HG02642 (cell line): ENCODE measurements around the gene ANKRD33B.
"Not testable (repeated sequence)": the region's sequence is repeated elsewhere in the genome, so short reads cannot be mapped to it uniquely, and the experiment has no call there.

ENCODE experiments used
- ATAC-seq: cut with Tn5 transposase; IDR thresholded peaks from one replicate; pipeline ENCODE4 v1.9.1; 2021; ENCODE audit warnings: mild to moderate bottlenecking; ENCODE audit not compliant: unreplicated experiment, poor library complexity

The ANKRD33B gene

DNA sequence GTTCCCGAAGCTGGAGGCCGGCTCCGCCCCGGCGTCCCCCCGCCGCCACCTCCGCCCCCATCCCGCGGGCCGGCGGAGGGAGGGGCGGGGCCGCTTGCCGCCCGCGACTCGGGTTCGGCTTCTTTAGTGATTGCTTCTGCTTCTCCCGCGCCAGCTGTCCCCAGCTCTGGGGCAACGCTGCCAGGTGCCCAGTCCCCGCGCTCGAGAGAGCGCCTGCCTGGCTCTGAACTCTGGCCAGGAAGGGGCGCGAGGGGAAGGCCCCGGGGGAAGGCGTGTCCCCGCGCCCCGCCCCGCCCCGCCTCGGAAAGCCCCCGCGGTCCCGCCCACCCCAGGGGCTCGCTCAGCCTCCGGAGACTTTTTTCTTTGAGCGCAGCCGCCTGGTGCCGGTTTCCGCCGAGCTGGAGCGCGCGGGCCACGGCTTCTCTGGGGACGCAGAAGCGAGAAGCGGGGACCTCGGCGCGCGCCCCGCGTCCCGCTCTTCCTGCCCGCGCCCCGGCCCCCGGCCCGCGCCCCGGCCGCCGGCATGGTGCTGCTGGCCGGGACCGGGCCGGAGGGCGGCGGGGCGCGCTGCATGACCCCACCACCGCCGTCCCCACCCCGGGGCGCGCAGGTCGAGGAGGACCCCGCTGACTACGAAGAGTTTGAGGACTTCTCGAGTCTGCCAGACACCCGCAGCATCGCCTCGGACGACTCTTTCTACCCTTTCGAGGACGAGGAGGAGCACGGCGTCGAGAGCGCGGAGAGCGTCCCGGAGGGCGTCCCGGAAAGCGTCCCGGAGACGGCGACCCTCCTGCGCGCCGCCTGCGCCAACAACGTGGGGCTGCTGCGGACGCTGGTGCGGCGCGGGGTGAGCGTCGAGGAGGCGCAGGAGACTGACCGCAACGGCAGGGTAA lies at the start of gene ANKRD33B:
Gene ANKRD33B, plus strand, starts transcription at position 126 of the 893 bp plus-strand sequence. Its CDS starts 398 bp downstream, at position 524.
- peak; percentile 55 for ATAC-seq

DNA sequence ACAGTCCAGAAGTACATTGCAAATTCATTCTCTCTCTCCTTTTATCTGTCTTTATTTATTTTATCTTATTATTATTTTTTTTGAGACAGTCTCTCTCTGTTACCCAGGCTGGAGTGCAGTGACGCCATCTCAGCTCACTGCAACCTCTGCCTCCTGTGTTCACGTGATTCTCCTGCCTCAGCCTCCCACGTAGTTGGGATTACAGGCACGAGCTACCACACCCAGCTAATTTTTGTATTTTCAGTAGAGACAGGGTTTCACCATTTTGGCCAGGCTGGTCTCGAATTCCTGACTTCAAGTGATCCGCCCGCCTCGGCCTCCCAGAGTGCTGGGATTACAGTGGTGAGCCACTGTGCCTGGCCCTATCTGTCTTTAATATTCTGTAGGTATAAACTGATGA lies 49.3 kb upstream of the ANKRD33B start:
- not testable (repeated sequence) for ATAC-seq

DNA sequence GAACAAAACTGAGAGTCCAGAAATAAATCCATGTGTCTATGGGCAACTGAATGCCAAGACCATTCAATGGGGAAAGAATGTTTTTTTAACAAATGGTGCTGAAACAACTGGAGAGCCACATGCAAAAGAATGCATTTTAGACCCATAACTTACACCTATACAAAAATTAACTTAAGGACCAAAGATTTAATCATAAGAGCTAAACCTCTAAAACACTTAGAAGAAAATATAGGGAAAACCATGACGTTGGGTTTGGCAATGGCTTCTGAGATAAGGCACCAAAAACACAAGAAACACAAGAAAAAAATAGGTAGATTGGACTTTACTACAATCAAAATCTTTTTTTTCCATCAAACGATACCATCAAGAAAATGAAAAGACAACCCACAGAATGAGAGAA lies 48.4 kb upstream of the ANKRD33B start:
- ATAC-seq = no peak

DNA sequence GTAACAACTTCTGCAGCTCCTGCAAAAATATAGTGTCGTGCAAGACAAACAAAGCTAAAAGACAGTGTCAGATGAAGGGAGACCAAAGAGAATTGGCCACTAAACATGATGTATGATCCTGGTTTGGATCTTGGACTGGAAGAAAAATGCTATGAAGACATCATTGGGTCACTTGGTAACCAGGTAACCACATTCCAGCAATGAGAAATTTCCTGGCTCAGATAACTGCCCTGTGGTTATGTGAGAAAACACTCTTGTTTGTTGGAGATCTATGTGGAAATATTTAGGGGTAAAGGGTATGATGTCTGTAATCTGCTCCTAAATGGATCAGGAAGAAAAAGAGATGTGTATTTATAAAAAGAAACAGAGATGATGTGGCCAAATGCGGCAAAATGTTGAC lies 45.5 kb upstream of the ANKRD33B start:
- ATAC-seq = no peak

DNA sequence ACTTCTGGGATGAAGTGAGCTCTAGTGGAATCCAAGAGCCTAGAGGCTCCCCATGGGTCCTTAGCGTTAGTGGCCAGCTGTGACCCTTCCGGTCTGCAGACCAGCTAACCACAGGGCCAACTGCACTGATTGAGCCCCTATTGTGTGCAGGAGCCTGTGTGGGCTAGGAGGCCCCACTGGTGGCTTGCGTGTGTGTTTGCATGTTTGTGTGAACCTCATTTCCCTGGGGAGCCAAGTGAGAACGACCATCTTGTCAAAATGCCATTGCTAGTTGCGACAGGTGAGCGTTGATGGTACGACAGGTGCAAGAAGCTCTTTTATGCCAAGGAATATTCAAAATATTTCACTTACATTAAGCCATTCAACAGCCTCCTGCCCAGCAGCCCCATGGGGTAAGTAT lies 44.1 kb upstream of the ANKRD33B start:
- no peak for ATAC-seq

DNA sequence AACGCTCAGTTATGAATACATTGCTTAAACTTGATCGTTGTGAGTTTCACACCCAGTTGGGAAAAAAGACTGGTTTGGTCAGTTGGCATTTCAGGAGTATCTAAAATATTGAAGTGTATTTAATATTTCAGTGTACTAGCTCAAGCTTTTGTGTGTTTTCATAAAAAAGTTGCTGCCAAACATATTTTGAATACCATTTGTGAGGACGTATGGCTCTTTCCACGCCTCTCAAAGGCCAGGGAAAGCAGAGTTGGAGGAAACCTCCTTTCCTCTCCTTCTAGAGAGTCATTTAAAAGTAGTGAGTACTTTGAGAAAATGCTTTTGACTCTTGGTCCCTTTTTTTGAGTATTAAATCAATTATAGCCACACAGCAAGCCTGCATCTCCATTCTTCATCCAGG lies 43.2 kb upstream of the ANKRD33B start:
- no peak for ATAC-seq

DNA sequence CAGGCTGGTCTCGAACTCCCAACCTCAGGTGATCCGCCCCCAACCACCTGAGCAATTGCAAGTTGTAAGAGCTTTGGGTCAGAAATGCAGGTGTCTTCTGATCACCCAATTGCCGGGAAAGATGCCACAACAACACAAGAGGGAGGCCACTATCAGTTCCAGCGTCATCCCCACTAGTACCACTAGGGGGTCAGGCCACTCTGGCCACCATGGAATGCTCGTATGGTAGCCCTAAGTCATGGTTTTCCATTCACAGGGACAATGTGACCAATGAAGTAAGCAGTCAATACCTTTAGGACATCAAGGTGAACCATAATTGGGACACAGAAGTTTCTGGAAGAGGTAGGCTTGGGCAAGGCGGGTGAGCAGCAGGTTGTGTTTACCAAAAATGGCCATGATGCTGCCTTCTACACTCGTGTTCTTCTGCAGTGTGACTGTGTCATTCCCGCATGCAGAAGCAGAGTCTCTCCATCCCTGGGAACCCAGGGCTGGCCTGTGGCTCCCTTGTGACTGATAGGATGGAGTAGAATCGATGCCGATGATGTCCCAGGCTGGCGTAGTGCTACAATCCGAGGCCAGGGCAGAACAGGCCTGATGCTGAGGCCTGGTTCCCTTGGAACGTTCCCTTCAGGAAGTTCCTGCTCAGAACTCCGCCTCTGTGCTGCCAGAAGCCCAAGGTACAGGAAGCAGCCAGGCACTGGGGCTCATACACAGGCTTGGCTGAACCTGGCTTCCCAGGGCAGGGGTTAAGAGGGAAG lies 42.2 kb upstream of the ANKRD33B start:
- ATAC-seq = no peak

DNA sequence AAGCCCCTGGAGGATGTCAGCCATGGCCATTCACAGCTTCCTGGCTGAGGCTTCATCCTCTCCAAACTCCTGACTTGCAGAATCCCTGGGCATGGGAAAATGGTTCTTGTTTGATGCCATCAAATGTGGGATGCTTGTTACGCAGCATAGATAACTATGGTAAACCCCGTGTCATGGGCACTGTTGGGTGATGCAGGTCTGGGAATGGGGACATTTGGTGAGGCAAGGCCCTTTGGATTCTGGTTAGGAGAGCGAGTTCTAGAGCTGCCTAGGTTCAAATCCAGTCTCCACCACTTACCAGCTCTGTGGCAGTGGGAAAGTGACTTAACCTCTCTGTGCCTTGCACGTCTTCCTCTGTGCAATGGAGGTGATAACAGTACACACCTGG lies 41.7 kb upstream of the ANKRD33B start:
- no peak for ATAC-seq

DNA sequence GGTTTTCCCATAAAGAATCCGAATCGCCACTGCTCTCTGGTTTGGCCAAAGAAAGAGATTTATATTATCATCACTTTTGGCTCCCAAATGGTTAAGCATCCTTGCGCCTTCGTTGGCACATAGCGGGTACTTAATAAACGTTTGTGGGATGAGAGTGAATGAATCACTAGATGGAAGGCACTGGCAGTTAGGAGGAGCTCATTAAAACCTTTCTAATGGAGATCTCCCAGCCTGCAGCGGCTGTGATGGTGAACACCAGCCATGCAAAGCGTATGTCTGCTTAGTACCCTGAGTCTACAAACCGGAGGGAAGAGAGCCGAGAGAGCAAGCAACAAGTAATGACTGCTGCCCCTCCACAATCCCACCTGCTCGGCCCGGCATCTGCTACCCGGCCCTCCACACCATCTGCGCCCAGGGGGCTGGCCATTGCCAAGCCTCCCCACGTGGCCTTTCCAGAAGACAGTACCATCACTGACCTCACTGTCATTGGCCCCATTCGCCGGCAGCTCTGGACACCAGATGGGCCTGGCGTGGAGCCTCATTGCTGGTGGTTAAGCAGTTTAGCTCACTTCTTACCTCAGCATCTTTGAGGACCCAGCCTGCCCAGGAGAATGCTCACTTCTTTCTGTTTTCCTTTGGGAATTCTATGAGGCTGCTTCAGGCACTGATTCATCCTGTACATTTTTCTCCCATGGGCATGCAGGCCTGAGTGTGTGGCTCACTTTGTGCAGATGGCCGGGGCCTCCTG lies 39.3 kb upstream of the ANKRD33B start:
- ATAC-seq = no peak

DNA sequence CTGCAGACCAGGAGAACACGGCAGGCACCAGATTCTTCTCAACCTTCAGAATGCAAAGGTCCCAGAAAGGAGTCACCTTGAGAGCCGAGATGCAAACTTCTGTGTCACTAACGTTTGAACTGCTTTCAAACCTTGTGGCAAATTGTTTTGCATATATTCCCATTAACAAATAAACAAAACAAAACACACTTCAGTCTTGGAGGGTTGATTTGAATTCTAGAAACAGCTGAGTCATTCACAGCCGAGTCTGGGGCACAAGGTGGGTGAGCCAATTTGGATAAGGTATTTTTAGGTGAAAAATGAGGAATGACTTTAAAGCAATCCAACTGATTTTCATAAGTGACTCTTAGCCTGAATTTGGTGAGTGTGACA lies 38.8 kb upstream of the ANKRD33B start:
- no peak for ATAC-seq

DNA sequence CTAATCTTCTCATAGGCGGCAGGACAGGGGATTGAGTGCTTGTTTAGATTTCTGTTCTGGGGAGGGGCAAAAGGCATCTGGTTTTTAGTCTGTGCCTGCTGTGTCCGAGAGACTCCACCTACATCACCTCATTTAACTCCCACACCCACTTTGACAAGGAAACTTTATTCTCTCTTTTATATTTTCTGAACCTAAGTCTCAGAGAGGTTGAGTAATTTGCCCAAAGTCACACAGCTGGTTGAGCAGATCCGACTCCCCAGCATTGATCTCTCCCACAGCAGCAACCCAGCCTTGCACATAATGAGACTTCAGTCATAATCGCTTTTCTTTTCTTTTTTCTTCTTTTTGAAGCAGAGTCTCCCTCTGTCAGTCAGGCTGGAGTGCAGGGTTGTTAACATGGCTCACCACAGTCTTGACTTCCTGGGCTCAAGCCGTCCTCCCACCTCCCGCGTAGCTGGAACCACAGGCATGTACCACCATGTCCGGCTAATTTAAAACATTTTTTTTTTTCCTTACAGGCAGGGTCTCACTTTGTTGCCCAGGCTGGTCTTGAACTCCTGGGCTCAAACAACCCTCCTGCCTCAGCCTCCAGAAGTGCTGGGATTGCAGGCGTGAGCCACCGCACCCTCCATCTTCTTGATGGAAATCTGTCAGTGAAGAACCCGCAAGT lies 36.5 kb upstream of the ANKRD33B start:
- no peak for ATAC-seq

DNA sequence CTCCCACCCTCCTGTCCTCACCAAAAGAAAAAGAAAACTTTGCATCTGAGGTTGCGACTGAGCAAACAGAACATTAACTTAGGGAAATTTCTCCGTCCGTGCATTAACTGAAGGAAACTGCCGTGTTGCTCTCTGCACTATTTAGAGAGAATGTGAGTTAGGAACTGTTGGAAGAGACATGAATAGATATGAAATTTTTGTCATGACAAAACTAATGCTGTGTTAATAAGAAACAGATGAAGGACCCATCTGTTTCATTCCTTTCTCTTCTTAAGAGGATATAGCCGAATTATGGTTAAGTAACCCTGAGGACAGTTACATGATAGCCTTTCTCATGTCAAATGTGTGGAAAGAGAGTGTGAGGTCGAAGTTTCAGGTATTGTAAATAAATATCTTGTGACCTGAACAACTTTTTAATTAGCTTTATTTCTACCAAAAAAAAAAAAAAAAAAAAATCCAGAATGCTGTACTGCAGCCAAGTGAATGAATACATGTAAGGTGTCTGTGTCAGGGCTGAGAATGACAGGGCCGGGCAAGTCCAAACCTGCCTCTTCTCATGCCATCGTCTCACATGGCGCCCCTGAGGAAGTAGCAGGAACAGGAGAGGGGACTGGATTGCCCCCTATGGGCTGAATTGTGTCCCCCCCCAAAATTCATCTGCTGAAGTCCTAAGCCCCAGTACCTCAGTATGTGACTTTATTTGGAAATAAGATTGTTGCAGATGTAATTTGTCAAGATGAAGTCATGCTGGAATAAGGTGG lies 35.6 kb upstream of the ANKRD33B start:
- no peak for ATAC-seq

DNA sequence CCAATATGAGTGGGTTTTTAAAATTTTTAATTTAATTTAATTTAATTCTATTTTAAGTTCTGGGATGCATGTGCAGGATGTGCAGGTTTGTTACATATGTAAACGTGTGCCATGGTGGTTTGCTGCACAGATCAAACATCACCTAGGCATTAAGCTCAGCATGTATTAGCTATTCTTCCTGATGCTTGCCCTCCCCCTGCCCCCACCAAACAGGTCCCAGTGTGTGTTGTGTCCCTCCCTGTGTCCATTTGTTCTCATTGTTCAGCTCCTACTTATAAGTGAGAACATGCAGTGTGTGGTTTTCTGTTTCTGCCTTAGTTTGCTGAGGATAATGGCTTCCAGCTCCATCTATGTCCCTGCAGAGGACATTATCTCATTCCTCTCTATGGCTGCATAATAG lies 35.0 kb upstream of the ANKRD33B start:
- no peak for ATAC-seq

DNA sequence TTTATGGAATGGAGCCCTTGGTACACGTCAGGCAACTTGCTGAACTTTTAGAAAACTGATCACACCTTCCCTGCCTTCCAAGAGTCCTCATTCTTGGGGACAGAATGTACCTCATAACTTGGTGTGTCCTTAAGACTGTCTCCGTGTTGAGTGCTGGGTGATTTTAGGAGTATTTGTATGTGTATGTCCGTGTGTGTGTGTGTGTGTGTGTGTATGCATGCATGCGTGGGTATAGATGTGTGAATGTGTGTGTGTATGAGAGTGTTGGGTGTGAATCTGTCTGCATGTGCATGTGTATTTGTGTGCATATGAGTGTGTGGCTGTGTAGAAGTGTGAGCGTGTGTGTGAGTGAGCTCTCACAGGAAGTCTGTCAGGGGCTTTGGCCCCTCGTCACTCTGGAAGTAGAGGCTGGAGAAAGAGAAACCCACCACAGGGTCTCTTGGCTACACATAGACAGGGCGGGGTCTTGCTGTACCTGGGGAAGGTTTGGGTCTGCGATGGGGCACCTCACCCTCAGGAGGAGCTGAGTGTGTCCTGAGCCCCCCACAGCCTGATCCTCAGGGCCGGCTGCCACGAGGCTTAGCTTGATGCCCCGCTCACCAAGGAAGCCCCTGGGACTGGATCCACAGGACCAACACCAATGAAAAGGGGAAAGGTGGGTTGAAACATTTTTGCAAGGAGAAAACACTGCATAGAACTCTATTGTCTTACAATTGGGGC lies 33.1 kb upstream of the ANKRD33B start:
- ATAC-seq = no peak

DNA sequence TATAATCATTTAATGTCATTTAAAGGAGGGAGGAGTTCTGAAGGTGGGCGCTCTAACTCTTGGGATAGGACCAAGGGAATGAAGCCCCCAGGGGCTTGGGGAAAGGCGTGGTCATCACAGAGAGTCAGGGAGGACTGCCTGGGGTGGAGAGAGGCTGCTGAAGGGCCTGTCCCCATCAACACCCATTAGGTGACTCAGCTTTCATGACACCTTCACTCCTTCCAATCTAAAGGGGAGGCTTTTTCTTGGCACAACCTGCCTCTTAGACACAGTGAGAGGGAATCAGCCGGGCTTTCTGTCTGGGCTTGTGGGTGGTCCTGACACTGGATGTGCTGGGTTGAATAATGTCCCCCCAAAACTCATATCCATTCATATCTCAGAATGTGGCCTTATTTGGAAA lies 31.4 kb upstream of the ANKRD33B start:
- no peak for ATAC-seq

DNA sequence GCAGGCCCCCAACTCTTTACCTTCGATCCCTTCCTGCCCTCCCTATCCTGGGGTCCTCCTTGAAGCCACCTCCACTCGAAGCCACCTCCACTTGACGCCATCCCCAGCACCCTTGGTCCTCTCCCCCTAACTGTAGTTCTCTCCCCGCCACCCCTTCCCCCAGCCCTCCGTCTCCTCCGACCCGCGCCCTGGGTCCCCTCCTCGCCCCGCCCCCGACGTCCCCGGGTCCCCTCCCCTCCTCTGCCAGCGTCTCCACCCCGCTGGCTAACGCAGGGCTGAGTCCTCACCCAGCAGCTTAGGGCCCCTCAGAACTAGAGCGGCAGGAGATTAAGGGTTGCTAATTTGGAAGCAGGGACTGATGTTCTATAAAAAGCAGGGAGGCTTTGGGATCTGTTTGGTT lies 30.6 kb upstream of the ANKRD33B start:
- ATAC-seq = no peak

DNA sequence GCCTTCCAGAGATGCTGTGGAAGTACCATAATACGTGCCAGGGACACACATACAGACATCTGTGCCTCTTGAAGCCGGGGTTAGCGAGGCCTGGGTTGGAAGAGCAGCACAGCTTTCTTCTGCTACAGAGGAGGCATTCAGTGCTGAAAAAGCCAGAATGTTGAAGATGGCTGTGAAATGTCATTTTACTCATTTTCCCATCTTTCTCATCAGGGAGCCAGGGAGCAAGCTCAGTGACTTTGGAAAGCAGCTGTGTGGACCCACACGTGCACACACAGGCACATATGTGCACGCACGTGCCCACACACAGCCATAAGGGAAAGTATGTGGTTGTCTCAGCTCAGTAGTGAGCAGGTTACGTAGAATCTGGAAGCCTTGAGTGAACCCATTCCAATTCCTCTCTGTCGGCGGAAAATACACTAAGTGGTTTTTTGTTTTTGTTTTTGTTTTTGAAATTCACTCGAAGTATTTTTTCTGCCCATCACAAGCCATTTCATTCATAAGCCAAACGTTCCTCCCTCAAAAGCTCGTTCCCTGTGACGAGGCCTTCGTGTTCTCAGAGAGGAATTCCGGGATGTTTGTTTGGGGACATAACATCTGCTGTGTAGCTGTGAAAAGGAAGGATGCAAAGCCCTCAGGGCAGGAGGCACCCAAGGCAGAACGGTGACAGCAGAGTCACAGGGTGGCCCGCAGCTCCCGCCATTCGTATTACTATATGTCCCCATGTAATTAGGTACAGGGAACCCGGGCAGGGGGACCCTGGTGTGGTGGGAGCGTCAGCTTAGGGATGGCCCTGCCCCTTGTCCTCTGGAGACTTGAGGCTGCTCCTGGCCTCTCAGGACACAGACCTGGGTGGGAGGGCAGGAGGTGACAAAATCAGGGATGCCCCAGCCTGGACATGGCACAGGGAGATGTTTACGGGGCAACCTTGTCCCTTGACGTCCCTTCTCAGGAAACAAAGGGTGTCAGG lies 29.0 kb upstream of the ANKRD33B start:
- ATAC-seq = no peak

DNA sequence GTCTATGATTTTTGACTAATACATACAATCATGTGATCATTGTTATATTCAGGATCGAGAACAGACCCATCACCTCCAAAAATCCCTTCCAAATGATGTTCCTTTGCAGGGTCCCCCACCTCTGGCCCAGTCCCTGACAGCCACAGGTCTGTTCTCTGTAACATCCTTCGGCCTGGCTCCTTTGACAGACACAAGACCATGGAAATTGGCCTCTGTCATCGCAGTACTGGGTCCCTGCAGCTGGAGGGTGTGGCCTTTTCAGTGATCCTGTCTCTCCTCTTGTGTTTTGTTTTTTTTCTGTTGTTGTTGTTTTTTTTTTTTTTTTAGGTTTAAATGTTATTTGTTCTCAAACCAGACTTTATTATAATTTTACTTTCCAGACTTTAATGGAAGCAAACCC lies 27.4 kb upstream of the ANKRD33B start:
- no peak for ATAC-seq
